ENCODE data around the gene KLF15. TPM values are rescaled to one million over a fixed set of nuclear protein-coding genes. Genes with fewer than 3 reads are reported as not detected.

The KLF15 gene
- total and polyA plus RNA-seq, 2 of the 8 experiments (the other 6 are each of a cell fraction or from before 2014, with no cell fraction given) = 15.7 to 19.5 TPM

GRCh38 chr3:126376444-126376843 lies 19.2 kb upstream of the KLF15 start:
- Histone ChIP-seq H2BK20ac (ENCODE audit: low read length) (no peak overlapping the region), H4K91ac (replicated peaks; ENCODE audit: insufficient read length, low read length) (no peak overlapping the region), H3K9me3 (ENCODE audit: insufficient read depth in 2 of 2, low read depth in 1 of 2, low read length in 1 of 2) (peaks cover 0 to 6% of the 10 kb centered on the region in 2 experiments; a peak in 1 of 4 replicates), H4K8ac (ENCODE audit: extremely low read depth, insufficient read depth, low read length) (no peak overlapping the region), H3K27ac (ENCODE audit: low read depth, low read length) (no peak overlapping the region), H2AFZ (ENCODE audit: low read length) (no peak overlapping the region; the same call in 1 of the 2 replicates), H3K4me3 (ENCODE audit: extremely low read depth in 1 of 4, insufficient read depth in 2 of 4, low read depth in 3 of 4, low read length in 4 of 4) (no peak overlapping the region), H3K27me3 (replicated peaks in 1 of 4; ENCODE audit: control insufficient read depth in 3 of 4, extremely low read depth in 1 of 4, insufficient read depth in 3 of 4, low read length in 3 of 4) (no peaks in the 10 kb centered on the region), H3K4me1 (replicated peaks in 1 of 4; ENCODE audit: control insufficient read depth in 3 of 4, insufficient read depth in 4 of 4, low read length in 3 of 4) (peaks cover 0 to 5% (median 2%) of the 10 kb centered on the region in 4 experiments; a peak in 2 of 7 replicates), H3K56ac (replicated peaks; ENCODE audit: insufficient read length, low read depth, low read length) (no peak overlapping the region), H3K79me1 (ENCODE audit: low read depth, low read length) (no peaks in the 10 kb centered on the region), H3K36me3 (ENCODE audit: control insufficient read depth in 2 of 4, insufficient read depth in 4 of 4, low read length in 3 of 4) (no peaks in the 10 kb centered on the region), H2AK5ac (ENCODE audit: low read depth, low read length) (no peak overlapping the region), H2BK12ac (ENCODE audit: low read depth, low read length) (no peak overlapping the region), H3K4me2 (ENCODE audit: insufficient read depth in 1 of 2, low read depth in 2 of 2, low read length in 2 of 2) (no peak overlapping the region), H3K18ac (ENCODE audit: extremely low read depth, low read length) (no peak overlapping the region), H3K23me2 (ENCODE audit: low read depth, low read length) (no peaks in the 10 kb centered on the region), H4K20me1 (replicated peaks in 1 of 2; ENCODE audit: control insufficient read depth in 1 of 2, insufficient read depth in 2 of 2, low read length in 2 of 2) (no peaks in the 10 kb centered on the region), H3K9ac (replicated peaks in 1 of 4; ENCODE audit: extremely low read depth in 1 of 4, low read depth in 3 of 4, low read length in 3 of 4) (no peak overlapping the region), H3K23ac (ENCODE audit: insufficient read length) (no peak overlapping the region), H4K5ac (ENCODE audit: insufficient read length, low read depth, low read length) (no peak overlapping the region), H3K4ac (replicated peaks; ENCODE audit: insufficient read length, low read depth, low read length) (no peak overlapping the region), H3K79me2 (ENCODE audit: control insufficient read depth in 1 of 2, insufficient read depth in 2 of 2, low read length in 2 of 2) (no peaks in the 10 kb centered on the region), H3K14ac (ENCODE audit: insufficient read length) (no peak overlapping the region), H2BK120ac (replicated peaks; ENCODE audit: low read depth, low read length) (no peak overlapping the region), H2BK15ac (ENCODE audit: low read length) (no peak overlapping the region), H2BK5ac (ENCODE audit: low read depth, low read length) (no peak overlapping the region)
- FAIRE-seq = no peak
- no peak for DNase-seq (ENCODE audit: low read depth in 1 of 2, low spot score in 2 of 2)
- WGBS, 2 experiments (ENCODE audit: extremely low coverage in 1 of 2, insufficient coverage in 1 of 2, insufficient read length in 1 of 2, insufficient replicate concordance in 2 of 2, low coverage in 1 of 2, low lambda C conversion rate in 2 of 2, missing lambda C conversion rate in 1 of 2) = 61% methylated on average over 3 of the region's 3 CpGs; no CpG with 5 or more reads in 1 of the 2 experiments
- POLR2A ChIA-PET (ENCODE audit: partially characterized antibody) = interaction anchor here (1.6 kb wide), 1 partner anchor 12 kb away, joined by 3 read pairs; no protein-coding TSS in a partner anchor
- CTCF ChIA-PET (ENCODE audit: partially characterized antibody) = interaction anchor here (0.7 to 1.0 kb wide), 3 partner anchors 15 to 117 kb away, joined by 3 to 5 read pairs (median 3); no protein-coding TSS in a partner anchor
- no peak for TF ChIP-seq NRF1 (IDR thresholded peaks at IDR 0.05; ENCODE audit: low read depth, low read length)
- TF ChIP-seq SRF (IDR thresholded peaks at IDR 0.05; ENCODE audit: low read depth, low read length) = no peak
- TF ChIP-seq GTF2F1 (IDR thresholded peaks at IDR 0.05; ENCODE audit: borderline replicate concordance, low read depth, low read length) = no peak
- no peak for TF ChIP-seq E2F6 (IDR thresholded peaks at IDR 0.05)
- TF ChIP-seq TEAD4 (IDR thresholded peaks at IDR 0.05; ENCODE audit: low read depth, low read length) = no peak
- no peak for TF ChIP-seq TAF7 (optimal IDR thresholded peaks at IDR 0.05; ENCODE audit: borderline replicate concordance, low read depth, low read length)
- TF ChIP-seq EGR1 (IDR thresholded peaks at IDR 0.05; ENCODE audit: borderline replicate concordance, low read depth, low read length) = no peak
- no peak for TF ChIP-seq FOSL1 (IDR thresholded peaks at IDR 0.05; ENCODE audit: insufficient read depth, low read depth, low read length)
- no peak for TF ChIP-seq TAF1 (IDR thresholded peaks at IDR 0.05; ENCODE audit: low read depth, low read length)
- TF ChIP-seq TBP (IDR thresholded peaks at IDR 0.05; ENCODE audit: low read depth, low read length) = no peak
- no peak for TF ChIP-seq MAFK (IDR thresholded peaks at IDR 0.05; ENCODE audit: low read depth, low read length)
- no peak for TF ChIP-seq RFX5 (IDR thresholded peaks at IDR 0.05; ENCODE audit: borderline replicate concordance, low read depth, low read length)
- no peak for TF ChIP-seq EP300 (IDR thresholded peaks at IDR 0.05; ENCODE audit: borderline replicate concordance in 1 of 2, low read depth in 2 of 2, low read length in 2 of 2)
- no peak for TF ChIP-seq JUN (IDR thresholded peaks at IDR 0.05; ENCODE audit: low read depth, low read length)

Data from H1 (cell line).